AG09309 (cell line): Measurements from ENCODE around the gene RAD51B.

Experiments
- DNase-seq: peaks from one replicate; pipeline ENCODE4 v3.0.0-alpha.2; 2010; ENCODE audit warnings: low read depth
- H3K4me3 ChIP-seq: 2 replicates; pipeline ENCODE4 v1.5.1; 2011; ENCODE audit warnings: mild to moderate bottlenecking, low read depth, low read length, moderate library complexity; ENCODE audit not compliant: control insufficient read depth
- CTCF ChIP-seq: IDR thresholded peaks from 2 replicates; pipeline ENCODE4 v1.5.1; 2011; ENCODE audit warnings: mild to moderate bottlenecking, low read depth, low read length, inconsistent platforms; ENCODE audit not compliant: insufficient read depth, control insufficient read depth; ENCODE audit errors: missing control alignments

RAD51B gene

DNA sequence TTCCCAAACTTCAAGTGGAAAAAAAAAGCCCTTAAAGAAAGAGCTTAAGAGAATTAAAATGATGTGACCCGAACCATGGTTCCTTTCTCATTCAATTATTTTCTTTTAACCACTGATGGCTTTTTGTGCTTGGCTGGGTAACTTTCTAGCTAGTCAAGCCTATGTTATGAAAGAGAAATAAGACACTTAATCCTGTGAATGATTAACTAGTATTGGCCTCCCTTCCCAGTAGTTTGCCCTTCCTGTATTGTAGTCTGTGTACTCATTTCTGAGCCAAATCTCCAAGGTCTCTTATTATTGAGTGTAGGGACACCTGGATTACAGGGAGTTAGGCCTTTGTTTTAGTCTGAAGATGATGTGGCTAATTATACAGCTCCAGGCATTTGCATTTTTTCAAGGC lies 353.0 kb downstream of the RAD51B start:
- TF ChIP-seq CTCF, result no peak
- H3K4me3 ChIP-seq, result no peak overlapping the region
- DNase-seq, result no peak

DNA sequence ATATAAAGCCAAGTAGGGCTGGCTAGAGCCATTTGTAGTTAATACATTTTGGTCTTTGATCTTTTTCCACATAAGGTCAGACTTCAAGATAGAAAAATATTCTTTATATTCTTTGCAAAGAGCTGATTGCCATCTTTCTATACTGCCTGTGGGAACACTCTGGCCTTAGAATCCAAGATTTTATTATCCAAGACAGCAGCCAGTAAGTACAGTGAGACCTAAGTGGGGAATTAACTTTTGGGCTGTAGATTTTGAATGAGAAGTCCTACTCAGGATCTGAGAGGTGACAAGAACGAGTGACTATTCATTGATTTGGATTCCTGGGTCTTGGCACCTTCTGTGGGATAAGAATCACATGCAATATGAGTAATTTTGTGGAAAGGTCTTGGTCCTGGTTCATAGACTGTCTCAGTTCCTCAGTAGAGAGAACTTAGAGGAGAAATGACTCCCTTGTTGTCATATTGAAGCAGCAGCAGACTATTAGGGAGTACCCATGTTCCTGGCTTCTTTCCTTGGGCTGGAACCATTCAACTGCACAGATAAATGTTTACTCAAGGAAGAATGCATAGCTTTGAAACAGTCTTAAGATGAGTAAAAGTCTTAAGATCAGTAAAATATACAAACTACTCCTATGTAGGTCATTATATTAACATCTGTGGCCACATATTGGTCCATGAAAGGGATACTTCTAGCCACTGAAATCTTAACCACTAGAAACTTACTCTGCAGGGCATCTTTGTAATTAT lies 353.8 kb downstream of the RAD51B start:
- no peak overlapping the region for H3K4me3 ChIP-seq
- no peak for TF ChIP-seq CTCF
- DNase-seq, result no peak

DNA sequence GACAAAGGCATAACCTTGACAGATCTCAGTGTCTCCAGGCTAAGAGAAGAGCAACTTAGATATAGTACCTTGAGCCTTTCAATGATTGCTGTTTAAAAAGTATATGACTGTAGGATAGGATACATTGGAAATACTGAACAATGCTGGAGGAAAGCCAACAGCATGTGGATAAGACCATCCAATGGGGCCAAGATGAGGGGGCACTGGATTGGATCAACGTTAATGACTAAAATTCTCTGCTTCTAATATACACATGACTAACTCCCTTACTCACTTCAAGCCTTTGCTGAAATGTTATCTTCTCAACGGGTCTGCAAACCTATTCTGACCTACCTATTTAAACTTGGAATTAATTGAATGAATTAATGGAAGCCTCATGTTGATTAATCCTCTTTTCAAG lies 354.9 kb downstream of the RAD51B start:
- H3K4me3 ChIP-seq, result no peak overlapping the region
- no peak for DNase-seq
- no peak for TF ChIP-seq CTCF

DNA sequence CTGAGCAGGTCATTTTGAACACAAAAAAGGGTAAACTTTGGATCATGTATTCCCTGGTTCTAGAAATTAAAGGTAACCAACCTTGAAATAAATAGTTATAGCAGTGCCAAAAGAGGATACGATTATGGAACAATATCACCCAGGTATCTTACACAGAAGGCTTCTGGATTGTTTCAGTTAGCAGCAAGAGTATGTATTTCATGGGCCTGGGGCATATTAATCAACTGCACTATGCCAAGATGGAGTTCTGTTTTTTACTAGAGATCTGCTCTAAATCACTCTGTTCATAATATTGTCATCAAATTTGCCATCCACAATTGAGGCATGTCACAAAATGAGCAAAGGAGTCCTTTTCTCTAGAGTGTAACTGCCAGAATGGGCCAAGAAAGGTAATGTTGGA lies 357.1 kb downstream of the RAD51B start:
- no peak for DNase-seq
- TF ChIP-seq CTCF, result no peak
- H3K4me3 ChIP-seq, result no peak overlapping the region

DNA sequence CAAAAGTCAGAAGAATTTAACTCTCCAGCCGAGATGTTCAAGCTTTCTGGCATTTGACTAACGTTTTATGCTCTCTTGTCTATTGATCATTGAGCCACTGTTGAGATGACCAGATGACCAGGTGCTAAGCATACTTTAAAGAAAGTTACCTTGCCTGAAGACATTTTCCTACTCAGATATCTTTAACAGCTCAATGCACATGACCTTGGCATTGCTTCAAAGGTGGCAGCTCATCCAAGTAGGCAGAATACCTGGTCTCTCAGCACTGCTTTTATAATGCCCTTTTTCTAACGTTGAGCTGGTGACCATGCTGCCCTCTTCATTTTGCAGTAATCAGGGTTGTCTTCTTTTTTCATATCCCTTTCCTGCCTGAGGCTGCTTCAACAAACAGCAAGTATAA lies 358.1 kb downstream of the RAD51B start:
- no peak for TF ChIP-seq CTCF
- H3K4me3 ChIP-seq, result no peak overlapping the region
- DNase-seq, result no peak

DNA sequence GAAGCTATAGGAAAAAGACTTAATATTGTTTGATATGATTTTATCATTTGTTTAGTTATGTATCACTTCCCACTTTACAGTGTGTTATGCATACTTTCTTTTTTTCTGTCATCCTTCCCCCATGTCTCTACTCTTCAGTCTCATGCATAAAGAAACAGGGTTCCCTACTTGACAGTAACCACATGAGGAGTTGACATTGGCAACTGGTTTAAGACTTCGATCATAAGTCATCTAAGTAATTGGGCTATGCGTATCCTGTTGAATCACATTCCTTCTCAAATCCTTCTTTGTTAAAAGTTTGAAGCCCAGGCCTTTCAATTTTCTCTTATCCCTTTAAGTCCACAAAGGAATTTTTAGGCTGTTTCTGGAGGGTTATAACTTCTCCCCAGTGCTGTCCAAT lies 358.7 kb downstream of the RAD51B start:
- TF ChIP-seq CTCF, result no peak
- no peak overlapping the region for H3K4me3 ChIP-seq
- DNase-seq, result no peak
